IMR-90 (cell line): ENCODE data around the gene DYSF.

ENCODE experiments used
- MXI1 ChIP-seq: IDR thresholded peaks from 2 replicates; pipeline ENCODE4 v1.6.1; 2012; ENCODE audit warnings: low read depth, mild to moderate bottlenecking, low read length, moderate library complexity, borderline replicate concordance
- TF ChIP-seq, protein P1 (sequence below): conservative IDR thresholded peaks from 2 replicates; pipeline ENCODE4 v1.5.1; 2012; ENCODE audit warnings: mild to moderate bottlenecking, low read depth, low read length, improper control_type of control experiment

DNA sequence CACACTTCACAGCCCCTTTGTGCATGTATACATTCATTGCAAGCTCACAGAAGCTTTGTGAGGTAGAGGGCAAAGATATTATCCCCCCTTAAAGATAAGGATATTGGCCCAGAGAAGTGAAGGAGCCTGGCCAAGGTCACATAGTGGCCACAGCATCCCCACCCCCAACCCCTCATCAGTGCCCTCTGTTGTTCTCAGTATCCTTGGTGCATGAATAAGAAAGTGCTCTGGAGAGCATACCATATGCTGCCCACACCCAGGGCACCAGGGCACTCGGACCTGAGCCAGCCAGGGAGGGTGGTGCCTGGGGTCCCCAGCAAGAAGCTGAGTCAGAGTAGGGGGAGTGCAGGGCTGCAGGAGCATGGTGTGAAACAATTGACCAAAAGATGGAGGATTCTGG, 3.3 kb downstream of the DYSF start:
- TF ChIP-seq, protein P1, sequence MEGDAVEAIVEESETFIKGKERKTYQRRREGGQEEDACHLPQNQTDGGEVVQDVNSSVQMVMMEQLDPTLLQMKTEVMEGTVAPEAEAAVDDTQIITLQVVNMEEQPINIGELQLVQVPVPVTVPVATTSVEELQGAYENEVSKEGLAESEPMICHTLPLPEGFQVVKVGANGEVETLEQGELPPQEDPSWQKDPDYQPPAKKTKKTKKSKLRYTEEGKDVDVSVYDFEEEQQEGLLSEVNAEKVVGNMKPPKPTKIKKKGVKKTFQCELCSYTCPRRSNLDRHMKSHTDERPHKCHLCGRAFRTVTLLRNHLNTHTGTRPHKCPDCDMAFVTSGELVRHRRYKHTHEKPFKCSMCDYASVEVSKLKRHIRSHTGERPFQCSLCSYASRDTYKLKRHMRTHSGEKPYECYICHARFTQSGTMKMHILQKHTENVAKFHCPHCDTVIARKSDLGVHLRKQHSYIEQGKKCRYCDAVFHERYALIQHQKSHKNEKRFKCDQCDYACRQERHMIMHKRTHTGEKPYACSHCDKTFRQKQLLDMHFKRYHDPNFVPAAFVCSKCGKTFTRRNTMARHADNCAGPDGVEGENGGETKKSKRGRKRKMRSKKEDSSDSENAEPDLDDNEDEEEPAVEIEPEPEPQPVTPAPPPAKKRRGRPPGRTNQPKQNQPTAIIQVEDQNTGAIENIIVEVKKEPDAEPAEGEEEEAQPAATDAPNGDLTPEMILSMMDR: no peak
- TF ChIP-seq MXI1: no peak
